Type B pancreatic cell (in vitro differentiated cells): Measurements from ENCODE around the gene HOXA9. TPM values are rescaled to one million over a fixed set of nuclear protein-coding genes. Genes with fewer than 3 reads are reported as not detected.
A peak's percentile ranks its signal among the peaks of the same experiment; 100 is the strongest.

Experiments
- DNase-seq: peaks from one replicate; pipeline ENCODE4 v3.0.0; 2021; ENCODE audit warnings: mixed read lengths; ENCODE audit not compliant: unreplicated experiment; ENCODE audit errors: extremely low spot score
- H3K27ac Mint-ChIP-seq: 2 replicates; pipeline ENCODE4 v1.8.0; 2021; ENCODE audit warnings: mild to moderate bottlenecking, mixed read lengths
- H3K27me3 Mint-ChIP-seq: 2 replicates; pipeline ENCODE4 v1.8.0; 2021; ENCODE audit warnings: mixed read lengths
- H3K36me3 Mint-ChIP-seq: 2 replicates; pipeline ENCODE4 v1.8.0; 2021; ENCODE audit warnings: mixed read lengths
- H3K4me1 Mint-ChIP-seq: one replicate; pipeline ENCODE4 v1.8.0; 2021; ENCODE audit warnings: mixed read lengths; ENCODE audit not compliant: unreplicated experiment
- H3K4me3 Mint-ChIP-seq: 2 replicates; pipeline ENCODE4 v1.8.0; 2021; ENCODE audit warnings: mild to moderate bottlenecking, mixed read lengths
- H3K9me3 Mint-ChIP-seq: 2 replicates; pipeline ENCODE4 v1.8.0; 2021; ENCODE audit warnings: mixed read lengths
- total RNA-seq: library from RNA; stranded (reverse); gene quantifications from 2 replicates; pipeline ENCODE4 v1.2.1, GENCODE V29; 2021; ENCODE audit warnings: low replicate concordance
- TF ChIP-seq, protein P1 (sequence below): fragments of 200-600 bp; sonication (generic); conservative IDR thresholded peaks from 2 replicates; pipeline ENCODE4 v1.5.0; 2021; ENCODE audit warnings: antibody characterized with exemption, mild to moderate bottlenecking

Gene HOXA9
- total RNA-seq, 1 donor from 2014 or later: 4.1 TPM

DNA sequence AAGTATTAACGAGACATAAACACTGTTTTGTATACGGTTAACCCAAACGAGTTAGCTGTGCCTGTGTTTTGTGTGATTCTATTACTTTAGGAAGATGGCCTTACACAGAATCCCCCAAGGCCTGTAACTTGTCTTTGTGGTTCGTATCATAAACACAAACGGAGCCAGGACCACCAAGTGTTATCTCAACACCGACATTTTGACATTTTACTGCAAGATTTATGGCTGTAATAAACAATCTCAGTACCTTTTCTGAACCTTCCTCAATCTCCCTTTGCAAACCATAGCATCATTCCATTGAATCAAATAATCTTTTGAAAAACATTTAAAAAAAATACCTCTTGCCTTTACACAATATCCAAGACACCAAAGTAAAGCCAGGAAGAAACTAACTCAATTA, 32.4 kb downstream of the HOXA9 start:
- Mint-ChIP-seq H3K27ac (peak overlapping the region; percentile 94), H3K4me1 (peaks cover 64% of the 10 kb centered on the region), H3K4me3 (peak overlapping the region; percentile 99), H3K27me3 (peaks cover 31% of the 10 kb centered on the region), H3K9me3 (no peaks in the 10 kb centered on the region), H3K36me3 (peaks cover 22% of the 10 kb centered on the region)
- TF ChIP-seq, protein P1, sequence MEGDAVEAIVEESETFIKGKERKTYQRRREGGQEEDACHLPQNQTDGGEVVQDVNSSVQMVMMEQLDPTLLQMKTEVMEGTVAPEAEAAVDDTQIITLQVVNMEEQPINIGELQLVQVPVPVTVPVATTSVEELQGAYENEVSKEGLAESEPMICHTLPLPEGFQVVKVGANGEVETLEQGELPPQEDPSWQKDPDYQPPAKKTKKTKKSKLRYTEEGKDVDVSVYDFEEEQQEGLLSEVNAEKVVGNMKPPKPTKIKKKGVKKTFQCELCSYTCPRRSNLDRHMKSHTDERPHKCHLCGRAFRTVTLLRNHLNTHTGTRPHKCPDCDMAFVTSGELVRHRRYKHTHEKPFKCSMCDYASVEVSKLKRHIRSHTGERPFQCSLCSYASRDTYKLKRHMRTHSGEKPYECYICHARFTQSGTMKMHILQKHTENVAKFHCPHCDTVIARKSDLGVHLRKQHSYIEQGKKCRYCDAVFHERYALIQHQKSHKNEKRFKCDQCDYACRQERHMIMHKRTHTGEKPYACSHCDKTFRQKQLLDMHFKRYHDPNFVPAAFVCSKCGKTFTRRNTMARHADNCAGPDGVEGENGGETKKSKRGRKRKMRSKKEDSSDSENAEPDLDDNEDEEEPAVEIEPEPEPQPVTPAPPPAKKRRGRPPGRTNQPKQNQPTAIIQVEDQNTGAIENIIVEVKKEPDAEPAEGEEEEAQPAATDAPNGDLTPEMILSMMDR: no peak
- no peak for DNase-seq

DNA sequence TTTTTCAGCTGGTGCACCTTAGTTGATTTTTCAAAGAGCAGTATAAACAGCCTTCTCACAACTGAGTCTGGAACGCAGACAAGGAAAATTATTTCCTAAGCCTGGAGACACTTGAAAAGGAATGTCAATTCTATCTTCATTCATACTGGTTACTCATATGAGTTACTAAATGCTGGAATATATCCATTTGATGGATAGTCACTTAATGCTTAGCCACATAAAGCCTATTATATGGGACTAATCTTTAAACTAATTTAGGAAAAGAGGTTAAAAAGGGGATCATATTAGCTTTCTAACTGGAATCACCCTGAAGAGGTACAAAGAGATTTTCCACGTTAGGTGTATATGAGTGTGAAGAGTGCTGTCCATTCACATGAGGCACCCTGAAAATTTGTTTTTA, 33.1 kb downstream of the HOXA9 start:
- peaks cover 67% of the 10 kb centered on the region for H3K4me1 Mint-ChIP-seq
- H3K4me3 Mint-ChIP-seq: peak overlapping the region; percentile 90
- H3K9me3 Mint-ChIP-seq: no peaks in the 10 kb centered on the region
- no peak for DNase-seq
- peak overlapping the region; percentile 90 for H3K27ac Mint-ChIP-seq
- H3K27me3 Mint-ChIP-seq: peaks cover 27% of the 10 kb centered on the region
- H3K36me3 Mint-ChIP-seq: peaks cover 22% of the 10 kb centered on the region
- TF ChIP-seq, protein P1: no peak

DNA sequence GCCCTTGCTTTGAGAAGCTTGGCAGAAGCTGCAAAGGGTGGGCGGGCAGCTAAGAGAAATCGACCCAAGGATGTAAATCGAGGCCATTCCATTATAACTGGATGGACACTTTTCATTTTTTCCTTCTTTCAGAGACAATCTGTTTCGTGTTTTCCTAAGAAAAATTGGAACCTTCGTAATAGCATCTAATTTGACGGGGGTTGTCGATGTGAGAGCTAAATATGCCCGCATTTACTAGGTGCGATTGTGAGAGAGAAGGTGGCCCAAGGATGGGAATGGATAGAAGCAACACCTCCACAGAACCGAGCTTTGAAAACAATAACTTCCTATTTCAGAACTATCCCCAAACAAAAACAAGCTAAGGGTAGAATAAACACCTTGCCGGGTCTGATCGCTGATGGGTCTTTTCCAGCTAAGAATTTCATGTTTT, 33.9 kb downstream of the HOXA9 start:
- TF ChIP-seq, protein P1: no peak
- Mint-ChIP-seq H3K27ac (peak overlapping the region; percentile 90), H3K27me3 (peaks cover 27% of the 10 kb centered on the region), H3K4me1 (peaks cover 75% of the 10 kb centered on the region), H3K9me3 (no peaks in the 10 kb centered on the region), H3K4me3 (peak overlapping the region; percentile 90), H3K36me3 (peaks cover 22% of the 10 kb centered on the region)
- DNase-seq: no peak

DNA sequence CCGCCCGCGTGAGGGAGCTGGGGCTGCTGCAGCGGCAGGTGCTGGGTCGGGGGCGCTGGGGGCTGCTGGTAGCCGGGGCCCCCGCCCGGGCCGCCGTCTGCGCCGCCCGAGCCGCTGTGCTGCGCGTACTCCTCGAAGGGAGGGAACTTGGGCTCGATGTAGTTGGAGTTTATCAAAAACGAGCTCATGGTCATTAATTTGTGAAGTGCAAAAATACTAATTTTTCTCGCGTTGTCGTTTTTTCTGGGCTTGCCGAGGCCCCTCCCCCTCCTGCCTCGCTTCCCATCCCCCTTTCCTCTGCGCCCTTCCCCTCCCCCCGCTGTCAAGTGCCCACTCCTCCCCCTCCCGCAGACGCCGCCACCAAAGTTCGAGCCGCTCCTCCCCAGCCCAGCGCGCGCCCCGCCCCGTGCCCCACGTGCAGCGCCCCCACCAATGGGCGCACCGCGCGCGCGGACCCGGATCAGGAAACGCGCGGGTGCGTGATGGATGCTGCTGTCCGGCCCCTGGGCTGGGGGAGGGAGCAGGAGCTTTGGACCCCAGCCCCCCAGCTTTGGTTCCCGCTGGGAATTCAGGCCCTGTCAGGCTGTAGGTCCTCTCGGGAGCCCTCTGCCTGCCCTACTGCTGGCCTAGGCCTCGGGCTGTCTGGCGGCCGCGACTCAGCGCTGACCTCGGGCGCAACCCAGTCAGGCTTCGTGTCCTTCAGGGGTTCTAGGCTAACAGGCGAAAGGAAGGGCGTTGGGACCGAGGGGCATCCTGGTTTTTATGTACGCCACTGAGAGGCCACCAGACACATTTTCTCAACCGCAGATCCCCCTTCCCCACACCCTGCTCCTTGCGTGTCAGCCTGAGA, 34.6 kb downstream of the HOXA9 start, which contains the start of gene HOXA4:
Gene HOXA4, minus strand, starts transcription at position 218 of the 850 bp plus-strand sequence. Its CDS starts 24 bp downstream, at position 194.
- Mint-ChIP-seq H3K9me3 (no peaks in the 10 kb centered on the region), H3K4me1 (peaks cover 75% of the 10 kb centered on the region), H3K27me3 (peaks cover 31% of the 10 kb centered on the region), H3K4me3 (peak within 1 kb of the TSS; percentile 91), H3K36me3 (peaks cover 22% of the 10 kb centered on the region), H3K27ac (peak within 1 kb of the TSS; percentile 99)
- TF ChIP-seq, protein P1: no peak
- DNase-seq: peak; percentile 98

DNA sequence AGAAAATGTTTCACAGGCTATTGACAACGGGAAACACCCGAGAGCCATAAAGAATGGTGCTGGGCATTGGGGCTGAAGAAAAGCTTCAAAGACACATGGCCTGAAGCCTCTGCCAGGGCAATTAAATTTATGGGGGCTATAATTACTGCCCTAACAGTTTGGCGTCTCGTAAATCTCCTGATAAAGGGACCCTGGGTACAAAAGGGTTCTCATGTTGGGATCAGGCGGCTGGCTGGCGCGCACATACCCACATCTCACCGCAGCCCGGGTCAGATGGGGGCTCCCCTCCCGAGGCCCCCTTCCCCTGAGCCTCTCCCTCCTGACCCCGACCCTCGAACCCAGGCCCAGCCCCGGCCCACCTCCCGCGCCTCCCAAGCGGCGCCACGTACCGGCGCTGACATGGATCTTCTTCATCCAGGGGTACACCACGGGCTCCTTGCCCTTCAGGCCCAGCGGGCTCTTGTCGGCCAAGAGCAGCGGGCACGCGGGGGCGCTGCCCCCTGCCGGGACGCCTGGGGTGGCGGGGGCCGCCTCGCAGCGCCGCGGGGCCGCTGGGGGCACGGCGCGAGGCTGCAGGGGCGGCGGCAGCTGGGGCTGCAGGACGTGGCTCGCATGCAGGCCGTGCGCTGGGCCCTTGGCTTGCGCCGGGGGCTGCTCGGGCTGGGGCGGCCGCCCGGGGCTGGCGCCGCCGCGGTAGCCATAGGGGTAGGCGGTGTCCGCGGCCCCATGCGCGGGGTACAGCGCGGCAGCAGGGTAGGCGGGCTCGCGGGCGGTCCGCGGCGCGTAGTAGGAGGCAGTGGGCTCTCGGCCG, 35.4 kb downstream of the HOXA9 start:
- H3K27ac Mint-ChIP-seq: peak overlapping the region; percentile 99

More for the DNA sequence above, 35.4 kb downstream of the HOXA9 start:
- Mint-ChIP-seq H3K27me3 (peaks cover 39% of the 10 kb centered on the region), H3K36me3 (peaks cover 22% of the 10 kb centered on the region), H3K9me3 (no peaks in the 10 kb centered on the region), H3K4me1 (peaks cover 75% of the 10 kb centered on the region), H3K4me3 (peak overlapping the region; percentile 91)
- DNase-seq: peak; percentile 76
- TF ChIP-seq, protein P1: no peak
